SK-N-SH treated with all-trans-retinoic acid at 6 μM for 48 hours (cell line): ENCODE measurements around the gene NKPD1.

Source experiments
- CREB5 ChIP-seq: fragments of 250-450 bp; sonication (Bioruptor Pico); IDR thresholded peaks from 2 replicates; pipeline ENCODE4 v1.5.1; 2020; ENCODE audit warnings: low read depth, mild to moderate bottlenecking, moderate library complexity
- GLIS3 ChIP-seq: fragments of 250-450 bp; sonication (Bioruptor Pico); IDR thresholded peaks from 2 replicates; pipeline ENCODE4 v1.5.0; 2020; ENCODE audit warnings: mild to moderate bottlenecking, moderate library complexity
- PATZ1 ChIP-seq: fragments of 250-450 bp; sonication (Bioruptor Pico); IDR thresholded peaks from 2 replicates; pipeline ENCODE4 v1.8.0; 2020; ENCODE audit warnings: mild to moderate bottlenecking, moderate library complexity, borderline replicate concordance
- POU6F1 ChIP-seq: fragments of 250-450 bp; sonication (Bioruptor Pico); IDR thresholded peaks from 2 replicates; pipeline ENCODE4 v1.8.0; 2021; ENCODE audit warnings: low read depth, mild to moderate bottlenecking, moderate library complexity, borderline replicate concordance
- RARB ChIP-seq: fragments of 250-450 bp; sonication (Bioruptor Pico); IDR thresholded peaks from 2 replicates; pipeline ENCODE4 v1.8.0; 2021; ENCODE audit warnings: mild to moderate bottlenecking, moderate library complexity
- SNAI2 ChIP-seq: fragments of 250-450 bp; sonication (Bioruptor Pico); IDR thresholded peaks from 2 replicates; pipeline ENCODE4 v1.5.0; 2020; ENCODE audit warnings: mild to moderate bottlenecking, moderate library complexity
- TCF4 ChIP-seq: fragments of 250-450 bp; sonication (Bioruptor Pico); IDR thresholded peaks from 2 replicates; pipeline ENCODE4 v1.8.0; 2021; ENCODE audit warnings: mild to moderate bottlenecking, moderate library complexity, borderline replicate concordance
- TSHZ2 ChIP-seq: fragments of 250-450 bp; sonication (Bioruptor Pico); IDR thresholded peaks from 2 replicates; pipeline ENCODE4 v1.5.0; 2020; ENCODE audit warnings: mild to moderate bottlenecking, moderate library complexity
- ZC3H10 ChIP-seq: fragments of 250-450 bp; sonication (Bioruptor Pico); IDR thresholded peaks from 2 replicates; pipeline ENCODE4 v1.5.1; 2021; ENCODE audit warnings: mild to moderate bottlenecking, moderate library complexity

- no peak for TF ChIP-seq POU6F1 (CRISPR knock-in tag)
- no peak for TF ChIP-seq CREB5
- TF ChIP-seq GLIS3: no peak
- TF ChIP-seq PATZ1 (CRISPR knock-in tag): no peak
- TF ChIP-seq TCF4 (CRISPR knock-in tag): no peak
- no peak for TF ChIP-seq ZC3H10 (CRISPR knock-in tag)
- no peak for TF ChIP-seq RARB
- TF ChIP-seq TSHZ2 (CRISPR knock-in tag): no peak
- no peak for TF ChIP-seq SNAI2 (CRISPR knock-in tag)
Measured at GRCh38 chr19:45151320-45151719, 9.5 kb downstream of the NKPD1 start.
